SH-SY5Y (cell line): ENCODE measurements around the gene MACF1.

Experiments used
- GATA2 ChIP-seq: IDR thresholded peaks from 2 replicates; pipeline ENCODE4 v1.6.1; 2011; ENCODE audit warnings: mild to moderate bottlenecking, low read depth, low read length
- GATA3 ChIP-seq: IDR thresholded peaks from 2 replicates; pipeline ENCODE4 v1.6.1; 2011; ENCODE audit warnings: low read depth, mild to moderate bottlenecking, low read length, moderate library complexity

DNA sequence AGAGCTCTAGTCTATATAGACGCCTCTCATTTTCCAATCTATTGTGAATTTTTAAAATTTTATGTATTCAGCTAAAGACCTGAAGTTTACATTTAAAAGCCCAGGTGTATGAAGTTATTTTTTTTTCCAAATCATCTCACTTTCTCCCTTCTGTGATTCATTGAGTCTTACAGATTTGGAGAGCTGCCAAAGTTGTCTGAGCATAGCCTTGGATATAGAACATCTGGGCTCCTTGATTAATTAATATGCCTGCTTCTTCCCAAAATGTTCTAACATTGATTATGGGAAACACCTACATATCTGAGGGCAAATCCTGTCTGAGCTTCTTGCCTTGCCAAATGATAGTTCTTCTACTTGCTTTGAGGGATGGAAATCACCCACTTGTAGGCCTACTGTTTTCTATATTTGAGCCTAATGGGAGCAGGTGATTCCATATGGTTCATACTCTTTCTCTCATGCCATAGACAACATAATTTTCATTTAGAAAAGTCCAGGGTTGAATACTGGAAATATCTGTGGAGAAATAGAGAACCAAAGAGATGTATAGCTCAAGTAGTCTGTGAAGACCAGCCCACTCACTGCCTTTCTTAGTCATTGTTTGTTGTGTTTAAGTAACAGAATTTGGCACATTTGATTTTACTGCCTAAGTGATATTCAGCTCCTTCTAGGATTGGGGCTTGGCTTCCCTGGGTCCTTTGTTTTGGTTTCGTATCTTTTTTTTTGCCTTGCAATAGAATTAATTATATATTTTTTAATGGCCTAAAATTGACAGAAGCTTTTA lies 46.2 kb downstream of the MACF1 start:
- TF ChIP-seq GATA2 (no peak), GATA3 (no peak)
